ENCODE measurements around the gene LRRC57. TPM values are rescaled to one million over a fixed set of nuclear protein-coding genes. Genes with fewer than 3 reads are reported as not detected.

LRRC57 gene
- total and polyA plus RNA-seq, 2 donors (not counting 3 experiments of a cell fraction or from before 2014, with no cell fraction given), result 13.4 to 39.2 TPM

DNA sequence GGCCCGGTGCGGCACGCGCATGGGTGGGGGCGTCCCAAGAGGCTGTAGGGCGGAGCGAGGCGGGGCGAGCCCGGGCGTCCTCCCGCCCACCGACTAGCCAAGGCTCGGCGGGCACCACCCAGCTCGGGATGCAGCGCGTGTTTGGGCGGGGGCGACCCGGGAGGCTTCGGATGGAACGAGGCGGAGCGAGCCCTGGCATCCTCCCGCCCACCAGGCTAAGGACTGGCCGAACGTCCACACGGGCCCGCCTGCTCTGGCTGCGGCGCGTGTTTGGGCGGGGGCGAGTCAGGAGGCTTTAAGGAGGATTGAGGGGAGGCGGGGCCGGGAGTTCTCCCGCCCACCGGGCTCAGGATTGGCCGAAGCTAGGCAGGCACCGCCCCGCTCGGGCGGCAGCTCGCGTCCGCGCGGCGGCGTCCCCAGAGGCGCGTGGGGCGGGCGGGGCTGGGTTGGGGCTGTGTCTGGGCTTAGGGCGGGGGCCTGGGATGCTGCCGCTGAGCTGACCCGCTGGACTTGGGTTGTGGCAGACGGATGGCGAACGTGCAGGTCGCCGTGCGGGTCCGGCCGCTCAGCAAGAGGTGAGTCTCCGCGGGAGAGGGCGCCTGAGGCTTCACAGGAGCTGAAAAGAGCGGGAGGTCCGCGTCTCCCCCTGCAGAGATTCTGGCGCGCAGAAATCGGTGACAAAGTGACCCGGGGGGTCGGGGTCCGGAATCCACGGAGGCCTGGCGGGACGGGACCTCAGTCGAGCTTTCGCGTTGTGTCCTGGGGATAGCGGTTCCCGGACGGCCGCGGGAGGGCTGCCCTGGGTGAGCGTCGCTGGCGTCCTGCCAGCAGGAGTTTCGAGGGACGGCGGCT is 26.8 kb upstream of the LRRC57 start, which contains the start of gene STARD9:
Gene STARD9 (plus strand): TSS at position 419 of the 852 bp plus-strand sequence. CDS start 110 bp downstream, at position 529.
- Histone ChIP-seq H3K4me1 (ENCODE audit: control insufficient read depth, extremely low read depth, insufficient read depth, low read length) (peaks cover 11% of the 10 kb centered on the region), H2AFZ (ENCODE audit: low read depth, low read length) (peak within 1 kb of the TSS; percentile 94), H3K9me3 (replicated peaks; ENCODE audit: control insufficient read depth, insufficient read depth, low read length) (no peaks in the 10 kb centered on the region), H3K9me1 (replicated peaks; ENCODE audit: control insufficient read depth, extremely low read depth, insufficient read depth, low read length) (no peaks in the 10 kb centered on the region), H4K20me1 (replicated peaks; ENCODE audit: control insufficient read depth, extremely low read depth, insufficient read depth, low read length) (no peaks in the 10 kb centered on the region), H3K4me3 (replicated peaks in 1 of 3; ENCODE audit: insufficient read depth in 1 of 3, low read depth in 1 of 3, low read length in 3 of 3) (peak within 1 kb of the TSS; percentile 64 to 79 (median 77)), H3K27ac (ENCODE audit: insufficient read depth, low read depth, low read length) (peak within 1 kb of the TSS; percentile 55), H3K9ac (replicated peaks; ENCODE audit: extremely low read depth, insufficient read depth, low read length) (peak within 1 kb of the TSS; percentile 84), H3K79me2 (ENCODE audit: control insufficient read depth, insufficient read depth, low read length) (peaks cover 2% of the 10 kb centered on the region), H3K4me2 (ENCODE audit: insufficient read depth, low read length) (peak within 1 kb of the TSS; percentile 88), H3K36me3 (ENCODE audit: control insufficient read depth in 2 of 2, extremely low read depth in 1 of 2, insufficient read depth in 2 of 2, low read length in 2 of 2) (no peaks in the 10 kb centered on the region), H3K27me3 (ENCODE audit: control insufficient read depth in 2 of 2, insufficient read depth in 2 of 2, low read length in 2 of 2) (no peaks in the 10 kb centered on the region)
- ChIA-PET CTCF (interaction anchor here (0.6 to 1.9 kb wide), 7 partner anchors 12 to 351 kb away, joined by 3 to 11 read pairs (median 4); no protein-coding TSS in a partner anchor), POLR2A (interaction anchor here (0.6 to 0.8 kb wide), 6 partner anchors 19 to 123 kb away, joined by 3 to 5 read pairs (median 3); partner anchors contain the start of genes HAUS2 and LRRC57)
- DNase-seq (ENCODE audit: low read depth, low spot score), result peak; percentile 99
- dilution Hi-C loops (cut with MboI; ENCODE audit: extremely low pct_ligation_motif_present, low sequenced_read_pairs), result no loop called here
- TF ChIP-seq POLR2A (IDR thresholded peaks at IDR 0.05; ENCODE audit: low read depth, low read length), result peak; percentile 47
- no peak for TF ChIP-seq FOS (IDR thresholded peaks at IDR 0.05; ENCODE audit: borderline replicate concordance, insufficient read depth, low read length)
- TF ChIP-seq GATA2 (IDR thresholded peaks at IDR 0.05; ENCODE audit: insufficient read depth, insufficient read length, low read depth, low read length), result no peak
- peak; percentile 62 for TF ChIP-seq MAX (IDR thresholded peaks at IDR 0.05; ENCODE audit: insufficient read depth, insufficient read length)
- no peak for TF ChIP-seq EZH2 (IDR thresholded peaks at IDR 0.05; ENCODE audit: borderline replicate concordance, low read depth, low read length, severe bottlenecking)
- TF ChIP-seq MYC (IDR thresholded peaks at IDR 0.05; ENCODE audit: low read depth, low read length), result no peak
- no peak for TF ChIP-seq JUN (IDR thresholded peaks at IDR 0.05; ENCODE audit: borderline replicate concordance, insufficient read depth, insufficient read length, low read depth)
- TF ChIP-seq CTCF (IDR thresholded peaks at IDR 0.05; ENCODE audit: extremely low read depth in 1 of 2, insufficient read depth in 1 of 2, low read depth in 1 of 2, low read length in 2 of 2), result no peak
- TF ChIP-seq POLR2AphosphoS5 (IDR thresholded peaks at IDR 0.05; ENCODE audit: insufficient read depth, low read depth, low read length), result peak; percentile 43
- FAIRE-seq, result peak; percentile 83
- no TSS peak for BruUV-seq (replicated peaks)
- intact Hi-C loops (cut with micrococcal nuclease), result loop anchor here (1.0 to 2.0 kb wide), 4 partner anchors 27 to 85 kb away; partner anchors contain the start of genes HAUS2, LRRC57 and ZNF106
